Neural cell (in vitro differentiated cells): ENCODE results near the gene MUCL3. TPM values are rescaled to one million over a fixed set of nuclear protein-coding genes. Genes with fewer than 3 reads are reported as not detected.

ENCODE experiments used
- H2AFZ ChIP-seq: fragments of 200-600, 300-800 bp; sonication (generic), shearing (Covaris generic); 2 replicates; pipeline ENCODE4 v1.6.0; 2014; ENCODE audit warnings: low read depth, mild to moderate bottlenecking, antibody characterized with exemption, low read length, moderate library complexity
- H3F3A ChIP-seq: fragments of 200-600 bp; shearing (Covaris generic); 2 replicates; pipeline ENCODE4 v1.6.1; 2016; ENCODE audit warnings: mild to moderate bottlenecking, moderate library complexity, mixed read lengths, antibody characterized with exemption, low read length; ENCODE audit not compliant: insufficient read depth, poor library complexity, severe bottlenecking
- H3K27ac ChIP-seq: fragments of 200-600, 300-800 bp; sonication (generic), shearing (Covaris generic); 2 replicates; pipeline ENCODE4 v1.5.1; 2014; ENCODE audit warnings: mild to moderate bottlenecking, low read length, moderate library complexity
- H3K27me3 ChIP-seq: fragments of 300-800, 200-600 bp; sonication (generic), shearing (Covaris generic); 2 replicates; pipeline ENCODE4 v1.6.0; 2014; ENCODE audit warnings: mild to moderate bottlenecking, low read depth, low read length, moderate library complexity; ENCODE audit not compliant: insufficient read depth
- H3K36me3 ChIP-seq: fragments of 300-800, 200-600 bp; sonication (generic), shearing (Covaris generic); 2 replicates; pipeline ENCODE4 v1.5.1; 2014; ENCODE audit warnings: mild to moderate bottlenecking, antibody characterized with exemption, low read length, moderate library complexity; ENCODE audit not compliant: insufficient read depth
- H3K4me2 ChIP-seq: fragments of 300-800, 200-600 bp; sonication (generic), shearing (Covaris generic); 2 replicates; pipeline ENCODE4 v1.6.0; 2014; ENCODE audit warnings: mild to moderate bottlenecking, low read length
- H3K4me3 ChIP-seq: fragments of 300-800, 200-600 bp; sonication (generic), shearing (Covaris generic); 2 replicates; pipeline ENCODE4 v1.5.1; 2014; ENCODE audit warnings: mild to moderate bottlenecking, low read length, moderate library complexity
- H3K79me2 ChIP-seq: fragments of 200-600 bp; shearing (Covaris generic); replicated peaks from 2 replicates; pipeline ENCODE4 v1.6.0; 2014; ENCODE audit warnings: mild to moderate bottlenecking, low read length, moderate library complexity; ENCODE audit not compliant: insufficient read depth
- H3K9ac ChIP-seq: fragments of 300-800, 200-600 bp; sonication (generic), shearing (Covaris generic); 2 replicates; pipeline ENCODE4 v1.6.1; 2016; ENCODE audit warnings: mild to moderate bottlenecking, low read length, mixed read lengths
- H3K9me2 ChIP-seq: fragments of 200-600 bp; shearing (Covaris generic); 2 replicates; pipeline ENCODE4 v1.6.1; 2016; ENCODE audit warnings: mild to moderate bottlenecking, low read length, mixed read lengths; ENCODE audit not compliant: insufficient read depth
- H3K9me3 ChIP-seq: fragments of 200-600, 300-800 bp; sonication (generic), shearing (Covaris generic); 2 replicates; pipeline ENCODE4 v1.6.1; 2016; ENCODE audit warnings: mild to moderate bottlenecking, mixed run types, low read length, moderate library complexity, mixed read lengths
- H4K20me1 ChIP-seq: fragments of 200-600 bp; shearing (Covaris generic); 2 replicates; pipeline ENCODE4 v1.6.1; 2016; ENCODE audit warnings: mild to moderate bottlenecking, mixed run types; ENCODE audit not compliant: insufficient read depth
- EP300 ChIP-seq: fragments of 450-650 bp; conservative IDR thresholded peaks from 2 replicates; pipeline ENCODE4 v1.6.1; 2014; ENCODE audit warnings: antibody characterized with exemption, mild to moderate bottlenecking, moderate library complexity; ENCODE audit not compliant: poor library complexity, severe bottlenecking
- EZH2 ChIP-seq: fragments of 200-600, 300-800 bp; shearing (Covaris generic), sonication (generic); IDR thresholded peaks from 2 replicates; pipeline ENCODE4 v1.6.1; 2014; ENCODE audit warnings: antibody characterized with exemption, low read length, borderline replicate concordance, mild to moderate bottlenecking; ENCODE audit not compliant: insufficient read depth, poor library complexity, severe bottlenecking
- MXI1 ChIP-seq: fragments of 450-650 bp; conservative IDR thresholded peaks from 2 replicates; pipeline ENCODE4 v1.6.1; 2014; ENCODE audit warnings: antibody characterized with exemption, mild to moderate bottlenecking; ENCODE audit not compliant: poor library complexity, severe bottlenecking
- POLR2AphosphoS5 ChIP-seq: IDR thresholded peaks from 2 replicates; pipeline ENCODE4 v1.6.1; 2012
- RAD21 ChIP-seq: fragments of 450-650 bp; conservative IDR thresholded peaks from 2 replicates; pipeline ENCODE4 v1.6.1; 2014; ENCODE audit warnings: antibody characterized with exemption, mild to moderate bottlenecking, moderate library complexity
- SMC3 ChIP-seq: fragments of 450-650 bp; conservative IDR thresholded peaks from 2 replicates; pipeline ENCODE4 v1.6.1; 2014; ENCODE audit warnings: antibody characterized with exemption, mild to moderate bottlenecking, moderate library complexity; ENCODE audit not compliant: poor library complexity
- TAF1 ChIP-seq: IDR thresholded peaks from 2 replicates; pipeline ENCODE4 v1.6.1; 2012; ENCODE audit warnings: low read depth
- polyA plus RNA-seq: library from polyadenylated mRNA; depleted of rRNA; stranded (reverse); fragments of >200 nt; gene quantifications from 2 replicates; pipeline ENCODE4 v1.2.3, GENCODE V29; 2014
- TF ChIP-seq, protein P1 (sequence below): IDR thresholded peaks from 2 replicates; pipeline ENCODE4 v1.6.1; 2012; ENCODE audit warnings: borderline replicate concordance
- TF ChIP-seq, protein P2 (sequence below): fragments of 450-650 bp; IDR thresholded peaks from 2 replicates; pipeline ENCODE4 v1.5.1; 2014; ENCODE audit warnings: antibody characterized with exemption, mild to moderate bottlenecking, moderate library complexity; ENCODE audit not compliant: poor library complexity, severe bottlenecking

Gene MUCL3
- polyA plus RNA-seq, 1 donor from 2014 or later = not detected

DNA sequence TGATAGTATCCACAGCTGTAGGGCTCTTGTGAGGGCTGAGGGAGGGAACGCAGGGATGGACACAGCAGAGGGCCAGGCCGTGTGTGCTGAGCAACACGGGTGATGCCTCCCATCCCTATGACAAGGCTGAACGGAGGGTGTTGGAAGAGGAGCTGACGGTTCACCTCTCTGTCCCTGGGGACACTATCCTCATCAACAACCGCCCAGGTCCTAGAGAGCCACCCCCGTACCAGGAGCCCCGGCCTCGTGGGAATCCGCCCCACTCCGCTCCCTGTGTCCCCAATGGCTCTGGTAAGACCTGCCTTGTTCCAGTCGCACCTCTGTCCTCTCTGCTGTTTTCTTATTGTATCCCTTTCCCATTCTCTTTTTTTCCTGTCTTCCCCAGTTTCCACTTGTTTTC, 46.4 kb upstream of the MUCL3 start:
- Histone ChIP-seq H3K79me2 (peaks cover 21% of the 10 kb centered on the region), H3K4me2 (no peak overlapping the region), H3K36me3 (peaks cover 10% of the 10 kb centered on the region), H3K4me3 (no peak overlapping the region), H4K20me1 (no peaks in the 10 kb centered on the region), H3K9me3 (no peaks in the 10 kb centered on the region), H2AFZ (no peak overlapping the region), H3K9ac (no peak overlapping the region), H3K27ac (no peak overlapping the region), H3F3A (no peaks in the 10 kb centered on the region), H3K27me3 (no peaks in the 10 kb centered on the region), H3K9me2 (no peaks in the 10 kb centered on the region)
- no peak for TF ChIP-seq TAF1
- TF ChIP-seq, protein P1, sequence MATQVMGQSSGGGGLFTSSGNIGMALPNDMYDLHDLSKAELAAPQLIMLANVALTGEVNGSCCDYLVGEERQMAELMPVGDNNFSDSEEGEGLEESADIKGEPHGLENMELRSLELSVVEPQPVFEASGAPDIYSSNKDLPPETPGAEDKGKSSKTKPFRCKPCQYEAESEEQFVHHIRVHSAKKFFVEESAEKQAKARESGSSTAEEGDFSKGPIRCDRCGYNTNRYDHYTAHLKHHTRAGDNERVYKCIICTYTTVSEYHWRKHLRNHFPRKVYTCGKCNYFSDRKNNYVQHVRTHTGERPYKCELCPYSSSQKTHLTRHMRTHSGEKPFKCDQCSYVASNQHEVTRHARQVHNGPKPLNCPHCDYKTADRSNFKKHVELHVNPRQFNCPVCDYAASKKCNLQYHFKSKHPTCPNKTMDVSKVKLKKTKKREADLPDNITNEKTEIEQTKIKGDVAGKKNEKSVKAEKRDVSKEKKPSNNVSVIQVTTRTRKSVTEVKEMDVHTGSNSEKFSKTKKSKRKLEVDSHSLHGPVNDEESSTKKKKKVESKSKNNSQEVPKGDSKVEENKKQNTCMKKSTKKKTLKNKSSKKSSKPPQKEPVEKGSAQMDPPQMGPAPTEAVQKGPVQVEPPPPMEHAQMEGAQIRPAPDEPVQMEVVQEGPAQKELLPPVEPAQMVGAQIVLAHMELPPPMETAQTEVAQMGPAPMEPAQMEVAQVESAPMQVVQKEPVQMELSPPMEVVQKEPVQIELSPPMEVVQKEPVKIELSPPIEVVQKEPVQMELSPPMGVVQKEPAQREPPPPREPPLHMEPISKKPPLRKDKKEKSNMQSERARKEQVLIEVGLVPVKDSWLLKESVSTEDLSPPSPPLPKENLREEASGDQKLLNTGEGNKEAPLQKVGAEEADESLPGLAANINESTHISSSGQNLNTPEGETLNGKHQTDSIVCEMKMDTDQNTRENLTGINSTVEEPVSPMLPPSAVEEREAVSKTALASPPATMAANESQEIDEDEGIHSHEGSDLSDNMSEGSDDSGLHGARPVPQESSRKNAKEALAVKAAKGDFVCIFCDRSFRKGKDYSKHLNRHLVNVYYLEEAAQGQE = no peak

DNA sequence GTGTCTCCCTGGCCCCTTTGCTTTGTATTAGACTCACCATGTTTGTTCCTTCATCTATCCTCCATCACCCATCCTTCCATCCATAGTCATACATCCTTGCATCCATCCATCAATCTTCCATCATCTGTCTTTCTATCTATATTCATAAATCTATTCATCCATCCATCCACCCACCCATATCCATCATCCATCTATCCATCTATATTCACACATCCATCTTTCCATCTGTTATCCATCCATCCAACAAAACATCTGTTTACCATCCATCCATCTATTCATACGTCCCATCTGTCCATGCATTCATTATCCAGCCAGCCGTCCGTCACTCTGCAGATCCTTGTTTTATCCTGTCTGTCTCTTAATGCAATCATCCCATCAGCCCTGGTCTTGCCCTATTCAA, 45.8 kb upstream of the MUCL3 start:
- Histone ChIP-seq H3K36me3 (peaks cover 9% of the 10 kb centered on the region), H3K9me2 (no peaks in the 10 kb centered on the region), H3K9me3 (no peaks in the 10 kb centered on the region), H3K27me3 (no peaks in the 10 kb centered on the region), H3K27ac (no peak overlapping the region), H3K9ac (no peak overlapping the region), H3K79me2 (peaks cover 16% of the 10 kb centered on the region), H2AFZ (no peak overlapping the region), H4K20me1 (no peaks in the 10 kb centered on the region), H3K4me3 (no peak overlapping the region), H3K4me2 (no peak overlapping the region), H3F3A (no peaks in the 10 kb centered on the region)
- no peak for TF ChIP-seq MXI1
- TF ChIP-seq, protein P2, sequence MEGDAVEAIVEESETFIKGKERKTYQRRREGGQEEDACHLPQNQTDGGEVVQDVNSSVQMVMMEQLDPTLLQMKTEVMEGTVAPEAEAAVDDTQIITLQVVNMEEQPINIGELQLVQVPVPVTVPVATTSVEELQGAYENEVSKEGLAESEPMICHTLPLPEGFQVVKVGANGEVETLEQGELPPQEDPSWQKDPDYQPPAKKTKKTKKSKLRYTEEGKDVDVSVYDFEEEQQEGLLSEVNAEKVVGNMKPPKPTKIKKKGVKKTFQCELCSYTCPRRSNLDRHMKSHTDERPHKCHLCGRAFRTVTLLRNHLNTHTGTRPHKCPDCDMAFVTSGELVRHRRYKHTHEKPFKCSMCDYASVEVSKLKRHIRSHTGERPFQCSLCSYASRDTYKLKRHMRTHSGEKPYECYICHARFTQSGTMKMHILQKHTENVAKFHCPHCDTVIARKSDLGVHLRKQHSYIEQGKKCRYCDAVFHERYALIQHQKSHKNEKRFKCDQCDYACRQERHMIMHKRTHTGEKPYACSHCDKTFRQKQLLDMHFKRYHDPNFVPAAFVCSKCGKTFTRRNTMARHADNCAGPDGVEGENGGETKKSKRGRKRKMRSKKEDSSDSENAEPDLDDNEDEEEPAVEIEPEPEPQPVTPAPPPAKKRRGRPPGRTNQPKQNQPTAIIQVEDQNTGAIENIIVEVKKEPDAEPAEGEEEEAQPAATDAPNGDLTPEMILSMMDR = no peak
- TF ChIP-seq RAD21 = no peak
- no peak for TF ChIP-seq TAF1
- no peak for TF ChIP-seq POLR2AphosphoS5
- no peak for TF ChIP-seq EP300
- no peak for TF ChIP-seq SMC3
- no peak for TF ChIP-seq EZH2
- TF ChIP-seq, protein P1 = no peak
